HG03045 (cell line): ENCODE results near the gene HEMGN.
"Not testable (repeated sequence)": the region's sequence is repeated elsewhere in the genome, so short reads cannot be mapped to it uniquely, and the experiment has no call there.

ENCODE experiments used
- ATAC-seq: cut with Tn5 transposase; IDR thresholded peaks from one replicate; pipeline ENCODE4 v1.9.1; 2021; ENCODE audit warnings: mild to moderate bottlenecking, moderate library complexity; ENCODE audit not compliant: unreplicated experiment

The HEMGN gene

GRCh38 chr9:97966493-97966892 is 28.5 kb upstream of the HEMGN start:
- ATAC-seq, result no peak

- no peak for ATAC-seq
These were observed 26.9 kb upstream of the HEMGN start for GRCh38 chr9:97964901-97965300.

- no peak for ATAC-seq
These were observed 25.3 kb upstream of the HEMGN start for GRCh38 chr9:97963232-97963631.

- ATAC-seq, result no peak
These were observed 24.6 kb upstream of the HEMGN start for GRCh38 chr9:97962575-97962974.

- ATAC-seq, result no peak
These were observed 24.2 kb upstream of the HEMGN start for GRCh38 chr9:97962136-97962535.

- no peak for ATAC-seq
These were observed 23.4 kb upstream of the HEMGN start for GRCh38 chr9:97961361-97961760.

GRCh38 chr9:97960678-97961328 is 22.8 kb upstream of the HEMGN start:
- not testable (repeated sequence) for ATAC-seq

- no peak for ATAC-seq
These were observed 21.6 kb upstream of the HEMGN start for GRCh38 chr9:97959585-97959984.

- no peak for ATAC-seq
These were observed 21.0 kb upstream of the HEMGN start for GRCh38 chr9:97958812-97959511.

- ATAC-seq, result no peak
These were observed 18.4 kb upstream of the HEMGN start for GRCh38 chr9:97956331-97956730.

GRCh38 chr9:97954550-97954989 is 16.6 kb upstream of the HEMGN start:
- ATAC-seq, result no peak

- not testable (repeated sequence) for ATAC-seq
These were observed 12.9 kb upstream of the HEMGN start for GRCh38 chr9:97950873-97951272.

- not testable (repeated sequence) for ATAC-seq
These were observed 9.1 kb upstream of the HEMGN start for GRCh38 chr9:97947094-97947493.

GRCh38 chr9:97945470-97945869 is 7.5 kb upstream of the HEMGN start:
- not testable (repeated sequence) for ATAC-seq

- ATAC-seq, result no peak
These were observed 6.6 kb upstream of the HEMGN start for GRCh38 chr9:97944612-97945011.

GRCh38 chr9:97943308-97943855 is 5.4 kb upstream of the HEMGN start:
- ATAC-seq, result no peak

GRCh38 chr9:97941323-97941722 is 3.4 kb upstream of the HEMGN start:
- no peak for ATAC-seq

GRCh38 chr9:97940741-97941140 is 2.8 kb upstream of the HEMGN start:
- no peak for ATAC-seq

GRCh38 chr9:97940233-97940632 is 2.3 kb upstream of the HEMGN start:
- no peak for ATAC-seq

- ATAC-seq, result no peak
These were observed 974 bp downstream of the HEMGN start for GRCh38 chr9:97936998-97937397.

- no peak for ATAC-seq
These were observed 2.7 kb downstream of the HEMGN start for GRCh38 chr9:97935276-97935675.
